GM08714 (cell line): ENCODE data around the gene KAT6B.
A peak's percentile ranks its signal among the peaks of the same experiment; 100 is the strongest.
"Not testable (repeated sequence)": the region's sequence is repeated elsewhere in the genome, so short reads cannot be mapped to it uniquely, and the experiment has no call there.

ENCODE experiments used
- H3K4me3 ChIP-seq: fragments of 200-500 bp; sonication (Bioruptor generic); 2 replicates; pipeline ENCODE4 v1.5.1; 2014; ENCODE audit warnings: mild to moderate bottlenecking, low read length, inconsistent platforms
- ZNF274 ChIP-seq: IDR thresholded peaks from 2 replicates; pipeline ENCODE4 v1.6.1; 2012; ENCODE audit warnings: mild to moderate bottlenecking, low read depth, low read length

The KAT6B gene

DNA sequence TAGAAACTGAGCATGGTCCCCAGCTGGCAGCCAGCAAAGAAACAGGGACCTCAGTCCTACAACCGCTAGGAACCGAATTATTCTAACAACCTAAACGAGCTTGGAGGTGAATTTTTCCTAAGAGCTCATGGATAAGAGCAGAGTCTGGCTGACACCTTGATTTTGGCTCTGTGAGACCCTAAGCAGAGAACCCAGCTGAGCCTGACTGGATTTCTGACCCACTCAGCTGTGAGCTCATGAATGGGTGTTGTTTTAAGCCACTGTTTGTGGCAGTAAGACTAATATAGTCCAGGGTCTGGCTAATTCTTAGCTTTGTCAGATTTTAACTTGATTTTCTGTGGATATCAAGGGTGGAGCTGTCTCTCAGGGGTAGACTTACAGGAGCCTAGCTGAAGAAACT, 77.1 kb downstream of the KAT6B start:
- no peak overlapping the region for H3K4me3 ChIP-seq
- TF ChIP-seq ZNF274: no peak

GRCh38 chr10:74906611-74907198, 80.3 kb downstream of the KAT6B start:
- no peak for TF ChIP-seq ZNF274
- H3K4me3 ChIP-seq: no peak overlapping the region

GRCh38 chr10:74909670-74910069, 83.3 kb downstream of the KAT6B start:
- TF ChIP-seq ZNF274: no peak
- H3K4me3 ChIP-seq: no peak overlapping the region

DNA sequence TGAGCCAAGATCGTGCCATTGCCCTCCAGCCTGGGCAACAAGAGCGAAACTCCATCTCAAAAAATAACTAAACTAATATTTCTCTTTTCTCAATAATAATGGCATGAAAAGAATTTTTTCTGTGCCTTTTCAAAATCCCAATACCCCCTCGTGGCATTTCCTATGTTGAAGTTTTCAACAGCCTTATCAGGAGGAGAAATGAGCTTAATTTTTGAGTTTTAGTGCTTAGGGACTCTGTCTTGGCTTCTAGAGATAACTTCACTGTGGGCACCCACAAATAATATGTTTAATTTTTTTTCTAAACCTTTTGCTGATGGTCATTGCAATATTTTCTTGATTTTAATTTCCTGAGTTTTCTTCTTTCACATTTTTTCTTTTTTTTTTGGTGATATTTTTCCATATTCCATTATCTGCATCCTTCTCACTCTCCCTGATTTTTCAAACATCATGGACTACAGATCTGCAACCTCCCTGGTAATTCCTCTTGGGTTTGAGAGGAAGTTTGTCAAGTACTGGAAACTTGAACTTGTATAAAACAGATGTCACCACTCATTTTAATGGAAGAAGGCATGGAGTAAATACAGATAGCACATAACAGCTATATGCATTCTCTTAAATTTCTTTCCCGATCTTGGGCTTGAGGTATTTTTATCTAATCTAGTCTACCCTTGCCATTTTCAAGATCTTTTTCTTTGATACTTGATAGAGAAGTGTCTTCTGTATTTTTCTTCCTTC, 84.0 kb downstream of the KAT6B start:
- H3K4me3 ChIP-seq: no peak overlapping the region
- TF ChIP-seq ZNF274: no peak

DNA sequence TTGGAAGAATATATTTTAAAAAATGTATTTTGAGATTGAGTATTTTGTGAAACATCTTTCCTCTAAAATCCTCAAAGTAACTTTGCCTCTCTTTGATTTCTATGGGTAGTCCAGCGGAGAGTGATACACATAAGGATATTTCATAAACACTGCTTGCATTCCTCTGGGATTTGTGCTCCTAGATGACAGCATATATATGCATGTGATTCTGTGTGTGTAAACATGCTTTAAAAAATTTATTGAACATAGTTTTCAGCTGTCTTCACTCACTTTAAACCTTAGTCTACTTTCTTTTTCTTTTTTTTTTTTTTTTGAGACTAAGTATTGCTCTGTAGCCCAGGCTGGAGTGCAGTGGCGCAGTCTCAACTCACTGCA, 84.6 kb downstream of the KAT6B start:
- H3K4me3 ChIP-seq: no peak overlapping the region
- no peak for TF ChIP-seq ZNF274

DNA sequence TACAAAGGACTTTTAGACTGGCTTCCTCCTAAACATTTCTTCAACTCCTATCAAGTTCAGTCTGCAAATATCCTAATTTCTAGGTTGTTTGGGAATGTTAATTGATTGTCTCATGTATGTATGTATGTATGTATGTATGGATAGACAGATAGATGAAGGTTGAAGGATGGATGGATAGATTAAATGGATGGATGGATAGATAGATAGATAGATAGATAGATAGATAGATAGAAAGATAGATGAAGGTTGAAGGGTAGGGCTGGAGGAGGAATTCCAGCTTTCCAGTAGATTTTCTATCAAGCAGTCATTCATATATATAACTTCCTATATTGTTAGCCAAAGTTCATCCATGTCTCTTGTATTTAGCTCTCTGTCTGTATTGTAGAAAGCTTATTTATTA, 85.8 kb downstream of the KAT6B start:
- H3K4me3 ChIP-seq: no peak overlapping the region
- no peak for TF ChIP-seq ZNF274

GRCh38 chr10:74912682-74913081, 86.3 kb downstream of the KAT6B start:
- TF ChIP-seq ZNF274: no peak
- no peak overlapping the region for H3K4me3 ChIP-seq

DNA sequence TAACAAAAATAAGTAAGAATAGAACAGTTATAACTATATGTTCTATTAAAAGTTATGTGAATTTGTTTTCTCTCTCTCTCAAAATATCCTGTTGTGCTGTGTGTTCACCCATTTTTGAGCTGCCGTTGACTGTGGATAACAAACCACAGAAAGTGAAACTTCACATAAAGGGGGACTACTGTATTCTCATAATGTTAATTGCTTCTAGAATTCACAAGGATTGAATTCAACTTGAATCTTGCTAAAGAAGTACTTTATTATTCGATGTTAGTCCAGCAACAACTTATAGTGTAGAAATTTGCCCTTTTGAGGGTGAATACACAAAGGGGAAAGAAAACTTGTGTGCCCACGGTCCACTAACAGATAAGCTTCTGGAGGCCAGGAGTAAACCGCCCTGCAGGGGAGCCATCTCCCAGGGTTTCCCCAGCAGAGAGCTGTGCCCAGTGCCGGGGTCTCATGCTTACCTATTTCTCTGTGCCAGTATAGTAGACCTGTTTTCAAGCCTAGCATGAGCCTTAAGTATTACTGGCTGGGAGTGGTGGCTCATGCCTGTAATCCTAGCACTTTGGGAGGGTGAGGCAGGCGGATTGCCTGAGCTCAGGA, 87.1 kb downstream of the KAT6B start:
- peak overlapping the region; percentile 52 for H3K4me3 ChIP-seq
- TF ChIP-seq ZNF274: no peak

- no peak overlapping the region for H3K4me3 ChIP-seq
- TF ChIP-seq ZNF274: no peak
Measured at GRCh38 chr10:74916283-74916682, 89.9 kb downstream of the KAT6B start.

- no peak for TF ChIP-seq ZNF274
- no peak overlapping the region for H3K4me3 ChIP-seq
Measured at GRCh38 chr10:74917481-74918077, 91.2 kb downstream of the KAT6B start.

DNA sequence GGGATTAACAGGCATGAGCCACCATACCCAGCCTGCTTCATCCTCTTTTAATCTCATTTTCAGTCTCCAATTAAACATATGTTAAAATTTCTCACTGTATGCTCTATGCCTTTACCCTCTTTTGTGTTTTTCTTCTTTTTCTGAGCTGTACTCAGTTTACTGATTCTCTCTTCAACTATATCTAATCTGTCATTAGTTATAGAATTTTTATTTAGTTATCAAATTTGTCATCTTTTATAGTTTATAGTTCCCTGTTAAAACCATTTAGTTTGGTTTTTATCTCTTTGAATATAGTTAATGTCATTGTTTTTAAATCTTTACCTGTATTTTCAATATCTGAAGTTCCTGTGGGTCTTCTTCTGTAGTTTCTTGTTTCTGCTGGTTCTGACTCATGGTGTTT, 93.3 kb downstream of the KAT6B start:
- H3K4me3 ChIP-seq: no peak overlapping the region
- no peak for TF ChIP-seq ZNF274

- not testable (repeated sequence) for H3K4me3 ChIP-seq
Measured at GRCh38 chr10:74921070-74921469, 94.7 kb downstream of the KAT6B start.

GRCh38 chr10:74921744-74922143, 95.3 kb downstream of the KAT6B start:
- no peak for TF ChIP-seq ZNF274
- no peak overlapping the region for H3K4me3 ChIP-seq

GRCh38 chr10:74922921-74923320, 96.5 kb downstream of the KAT6B start:
- H3K4me3 ChIP-seq: no peak overlapping the region
- no peak for TF ChIP-seq ZNF274

DNA sequence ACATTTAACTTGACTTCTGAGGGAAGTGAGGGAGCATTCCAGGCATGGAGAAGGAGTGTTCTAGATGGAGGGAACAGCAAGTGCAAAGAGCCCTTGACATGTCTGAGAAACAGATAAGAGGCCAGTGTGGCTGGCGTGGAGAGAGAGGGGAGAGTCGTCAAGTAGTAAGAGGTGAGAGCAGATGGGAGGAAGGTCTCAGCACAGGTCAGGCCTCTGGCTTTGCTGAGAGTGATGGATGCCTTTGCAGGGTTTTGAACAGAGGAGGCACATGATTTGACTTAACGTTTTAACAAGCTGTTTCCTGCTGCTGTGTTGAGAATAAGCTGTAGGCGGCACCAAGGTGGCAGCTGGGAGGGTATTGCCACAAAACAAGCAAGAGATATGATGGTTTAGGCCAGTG, 97.2 kb downstream of the KAT6B start:
- no peak for TF ChIP-seq ZNF274
- H3K4me3 ChIP-seq: no peak overlapping the region

- no peak overlapping the region for H3K4me3 ChIP-seq
- no peak for TF ChIP-seq ZNF274
Measured at GRCh38 chr10:74924251-74924963, 98.0 kb downstream of the KAT6B start.
